A549 (cell line): ENCODE measurements around the gene CELA3B. TPM values are rescaled to one million over a fixed set of nuclear protein-coding genes. Genes with fewer than 3 reads are reported as not detected.

Experiments
- ATAC-seq, 2 experiments: fragments of 200-7000 bp in 1 of 2; fragments of >200 bp in 1 of 2; cut with Nextera tagmentation in 1 of 2; cut with Tn5 transposase in 1 of 2; 3 replicates each; pipeline versions ENCODE4 v1.8.0 to v1.9.1; 2018 to 2020; ENCODE audit warnings: mild to moderate bottlenecking in 1 of 2, moderate library complexity in 1 of 2
- CTCF ChIA-PET: fragments of 300-600 bp; sonication (Branson Sonifier 250); formaldehyde crosslinking; extraction: SDS; loops from one replicate; lab custom pipeline; 2021; ENCODE audit warnings: antibody characterized with exemption, inconsistent platforms; lab: Yijun Ruan, JAX
- POLR2A ChIA-PET: fragments of 350-600 bp; formaldehyde crosslinking; extraction: SDS; loops from one replicate; lab custom pipeline; 2021; ENCODE audit warnings: antibody characterized with exemption, inconsistent platforms; lab: Yijun Ruan, JAX
- DNase-seq, 2 experiments: peaks; one replicate each; pipeline versions ENCODE4 v3.0.0 to v3.0.0-alpha.2; 2011 to 2016; ENCODE audit warnings: low read depth in 1 of 2, low spot score in 1 of 2
- FAIRE-seq: peaks from 2 replicates; lab custom pipeline; 2011; peaks lifted over from hg19 to GRCh38; lab: Jason Lieb, UNC
- H3K27ac ChIP-seq, 2 experiments: fragments of >200 bp; sonication (Bioruptor Twin); formaldehyde crosslinking; 3 replicates each; pipeline ENCODE4 v1.5.1; 2016 to 2017
- H3K4me1 ChIP-seq: fragments of >200 bp; sonication (Bioruptor Twin); formaldehyde crosslinking; 3 replicates; pipeline ENCODE4 v1.6.1; 2016
- H3K4me2 ChIP-seq: fragments of >200 bp; sonication (Bioruptor Twin); formaldehyde crosslinking; 3 replicates; pipeline ENCODE4 v1.6.1; 2016
- H3K4me3 ChIP-seq: fragments of >200 bp; sonication (Bioruptor Twin); formaldehyde crosslinking; 3 replicates; pipeline ENCODE4 v1.5.1; 2016
- H3K9me3 ChIP-seq: fragments of >200 bp; sonication (Bioruptor Twin); formaldehyde crosslinking; 3 replicates; pipeline ENCODE4 v1.6.1; 2016
- BHLHE40 ChIP-seq: IDR thresholded peaks from 2 replicates; pipeline ENCODE4 v1.6.1; 2012; ENCODE audit warnings: low read depth, low read length, inconsistent platforms
- CBX2 ChIP-seq: fragments of 200-600 bp; sonication (generic); IDR thresholded peaks from 2 replicates; pipeline ENCODE4 v1.6.1; 2016; ENCODE audit warnings: low read depth, mild to moderate bottlenecking, borderline replicate concordance
- CBX8 ChIP-seq: fragments of 200-600 bp; sonication (generic); IDR thresholded peaks from 2 replicates; pipeline ENCODE4 v1.6.1; 2016
- CHD4 ChIP-seq: fragments of 200-600 bp; sonication (generic); IDR thresholded peaks from 2 replicates; pipeline ENCODE4 v1.6.1; 2016; ENCODE audit warnings: antibody characterized with exemption, mild to moderate bottlenecking, borderline replicate concordance
- EP300 ChIP-seq, 2 experiments: fragments of >200 bp; sonication (Bioruptor Twin); formaldehyde crosslinking; IDR thresholded peaks; 2 replicates in 1 of 2; 3 replicates in 1 of 2; pipeline ENCODE4 v1.6.1; 2016 to 2017
- FOSB ChIP-seq: fragments of 250-450 bp; sonication (Bioruptor Pico); IDR thresholded peaks from 2 replicates; pipeline ENCODE4 v1.5.0; 2020; ENCODE audit warnings: mild to moderate bottlenecking, moderate library complexity
- GATA3 ChIP-seq: IDR thresholded peaks from 2 replicates; pipeline ENCODE4 v1.6.1; 2012; ENCODE audit warnings: borderline replicate concordance
- HDAC2 ChIP-seq: fragments of 200-600 bp; sonication (generic); IDR thresholded peaks from 2 replicates; pipeline ENCODE4 v1.6.1; 2016
- HOXB13 ChIP-seq: fragments of 250-450 bp; sonication (Bioruptor Pico); IDR thresholded peaks from 2 replicates; pipeline ENCODE4 v1.5.0; 2020; ENCODE audit warnings: low read depth, mild to moderate bottlenecking, moderate library complexity
- HOXB5 ChIP-seq: fragments of 250-450 bp; sonication (Bioruptor Pico); IDR thresholded peaks from 2 replicates; pipeline ENCODE4 v1.5.0; 2020; ENCODE audit warnings: mild to moderate bottlenecking, moderate library complexity
- JUN ChIP-seq, 2 experiments: fragments of >200 bp; sonication (Bioruptor Twin); formaldehyde crosslinking; IDR thresholded peaks; 2 replicates in 1 of 2; 3 replicates in 1 of 2; pipeline ENCODE4 v1.6.1; 2016 to 2017
- JUNB ChIP-seq: fragments of >200 bp; sonication (Bioruptor Twin); formaldehyde crosslinking; IDR thresholded peaks from 2 replicates; pipeline ENCODE4 v1.6.1; 2016
- MAFK ChIP-seq: fragments of 450-650 bp; IDR thresholded peaks from 2 replicates; pipeline ENCODE4 v1.6.1; 2014; ENCODE audit not compliant: partially characterized antibody
- MAZ ChIP-seq: fragments of 150-350 bp; IDR thresholded peaks from 2 replicates; pipeline ENCODE4 v1.6.1; 2014; ENCODE audit warnings: antibody characterized with exemption, low read depth, low read length, borderline replicate concordance
- NFE2L2 ChIP-seq: fragments of 150-350 bp; conservative IDR thresholded peaks from 2 replicates; pipeline ENCODE4 v1.6.1; 2014; ENCODE audit warnings: low read length
- NPAS2 ChIP-seq: fragments of 250-450 bp; sonication (Bioruptor Pico); IDR thresholded peaks from 2 replicates; pipeline ENCODE4 v1.8.0; 2022; ENCODE audit warnings: mild to moderate bottlenecking, moderate library complexity, borderline replicate concordance
- RAD21 ChIP-seq, 2 experiments: fragments of >200 bp in 1 of 2; sonication (Bioruptor Twin) in 1 of 2; formaldehyde crosslinking in 1 of 2; IDR thresholded peaks in 1 of 2; conservative IDR thresholded peaks in 1 of 2; 2 replicates in 1 of 2; 3 replicates in 1 of 2; pipeline ENCODE4 v1.6.1; 2012 to 2018; ENCODE audit warnings: inconsistent platforms in 1 of 2
- RARB ChIP-seq: fragments of 250-450 bp; sonication (Bioruptor Pico); IDR thresholded peaks from 2 replicates; pipeline ENCODE4 v1.8.0; 2021; ENCODE audit warnings: mild to moderate bottlenecking, moderate library complexity
- RFX5 ChIP-seq: fragments of 450-650 bp; IDR thresholded peaks from 2 replicates; pipeline ENCODE4 v1.7.1; 2014; ENCODE audit warnings: antibody characterized with exemption, mild to moderate bottlenecking, moderate library complexity
- SMC3 ChIP-seq: fragments of >200 bp; sonication (Bioruptor Twin); formaldehyde crosslinking; IDR thresholded peaks from 3 replicates; pipeline ENCODE4 v1.6.1; 2018; ENCODE audit warnings: inconsistent platforms
- TP53 ChIP-seq: fragments of 250-450 bp; sonication (Bioruptor Pico); IDR thresholded peaks from 2 replicates; pipeline ENCODE4 v1.5.0; 2021; ENCODE audit warnings: mild to moderate bottlenecking, moderate library complexity
- ZFP36 ChIP-seq: fragments of 450-650 bp; IDR thresholded peaks from 2 replicates; pipeline ENCODE4 v1.6.1; 2014; ENCODE audit warnings: borderline replicate concordance; ENCODE audit not compliant: partially characterized antibody
- WGBS: methylation state at CpG from one replicate; pipeline ENCODE4 v1.1.6; 2017; ENCODE audit errors: missing lambda C conversion rate; 5-methylcytosine and 5-hydroxymethylcytosine counted together
- polyA plus RNA-seq, 4 experiments: library from polyadenylated mRNA; depleted of rRNA in 3 of 4; stranded (reverse); fragments of >200 nt; fragmentation: RNase III in 1 of 4; extraction: RNeasy Plus Mini Kit Qiagen cat#74134 plus additional on column Dnase treatment in 1 of 4; gene quantifications; 2 replicates in 3 of 4; 3 replicates in 1 of 4; pipeline ENCODE4 v1.2.3, GENCODE V29; 2011 to 2017
- TF ChIP-seq, protein P1 (sequence below): IDR thresholded peaks from 2 replicates; pipeline ENCODE4 v1.6.1; 2012
- TF ChIP-seq, protein P2 (sequence below): fragments of 250-450 bp; sonication (Bioruptor Pico); IDR thresholded peaks from 2 replicates; pipeline ENCODE4 v1.5.0; 2021; ENCODE audit warnings: mild to moderate bottlenecking, moderate library complexity, borderline replicate concordance
- TF ChIP-seq, protein P3 (sequence below): fragments of 250-450 bp; sonication (Bioruptor Pico); IDR thresholded peaks from 2 replicates; pipeline ENCODE4 v1.5.0; 2020; ENCODE audit warnings: low read depth, mild to moderate bottlenecking, moderate library complexity
- TF ChIP-seq, protein P4 (sequence below): fragments of >200 bp; sonication (Bioruptor Twin); formaldehyde crosslinking; IDR thresholded peaks from 2 replicates; pipeline ENCODE4 v1.6.1; 2016
- TF ChIP-seq, protein P5 (sequence below): IDR thresholded peaks from 2 replicates; pipeline ENCODE4 v1.6.1; 2012
- TF ChIP-seq, protein P6 (sequence below): IDR thresholded peaks from 2 replicates; pipeline ENCODE4 v1.6.1; 2012; ENCODE audit warnings: low read depth, borderline replicate concordance

The CELA3B gene
- polyA plus RNA-seq, 2 of the 4 experiments (the other 2 are of a cell fraction), result not detected

DNA sequence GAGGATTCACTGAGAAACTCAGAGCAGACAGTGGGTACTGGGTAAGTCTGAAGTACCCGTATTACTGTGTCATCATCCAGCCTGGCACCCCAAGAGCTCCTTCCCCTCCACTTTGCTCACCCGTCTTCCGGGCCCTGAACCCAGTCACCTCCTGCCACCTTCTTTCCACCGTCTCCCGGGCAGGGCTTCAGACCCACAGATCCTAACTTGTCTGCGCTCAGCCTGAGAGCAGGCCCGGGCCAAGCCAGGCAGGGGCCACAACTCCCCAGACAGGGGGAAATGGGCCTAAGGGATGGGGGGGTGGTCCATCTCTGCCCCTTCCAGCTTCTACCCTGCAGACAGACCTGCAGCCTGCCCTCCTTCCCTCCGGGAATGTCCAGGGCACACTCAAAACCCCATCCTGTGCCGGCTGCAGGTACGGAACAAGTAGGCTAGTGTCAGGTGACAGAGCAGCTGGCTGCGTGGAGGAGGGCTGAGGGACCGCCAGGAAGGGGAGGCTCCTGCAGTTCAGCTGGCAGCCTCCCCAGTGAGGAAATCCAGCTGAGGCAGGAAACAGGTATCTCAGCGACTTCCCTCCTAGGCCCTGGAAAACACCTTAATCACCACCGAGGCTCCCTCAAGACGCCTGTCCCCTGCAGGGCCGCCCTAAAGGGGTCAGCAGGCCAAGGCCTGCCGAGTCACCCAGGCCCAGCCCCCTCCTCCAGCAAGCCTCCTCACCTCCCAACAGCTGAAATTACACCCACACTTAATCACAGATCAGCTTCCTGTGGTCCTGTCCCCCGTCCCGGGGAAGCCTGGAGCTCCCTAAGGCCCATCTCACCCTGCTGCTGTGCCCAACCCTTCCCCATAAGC, 43.2 kb upstream of the CELA3B start:
- Histone ChIP-seq H3K4me3 (peak overlapping the region; percentile 26), H3K27ac (peak overlapping the region; percentile 98 to 100), H3K9me3 (no peaks in the 10 kb centered on the region), H3K4me2 (peak overlapping the region; percentile 92), H3K4me1 (peaks cover 83% of the 10 kb centered on the region)
- 46% methylated on average over 7 of the region's 19 CpGs for WGBS
- FAIRE-seq (no peak), ATAC-seq (no peak), DNase-seq (no peak)
- TF ChIP-seq SMC3 (no peak), NFE2L2 (no peak), GATA3 (no peak), FOSB (no peak), RARB (no peak), CHD4 (no peak), CBX8 (no peak), RFX5 (no peak), MAFK (no peak), RAD21 (conservative IDR thresholded peaks at IDR 0.05 in 1 of 2, IDR thresholded peaks at IDR 0.05 in 1 of 2) (no peak), HOXB5 (CRISPR knock-in tag) (no peak), TP53 (CRISPR knock-in tag) (no peak), EP300 (IDR thresholded peaks at IDR 0.05) (no peak), JUN (IDR thresholded peaks at IDR 0.05) (no peak)
- TF ChIP-seq, protein P1, sequence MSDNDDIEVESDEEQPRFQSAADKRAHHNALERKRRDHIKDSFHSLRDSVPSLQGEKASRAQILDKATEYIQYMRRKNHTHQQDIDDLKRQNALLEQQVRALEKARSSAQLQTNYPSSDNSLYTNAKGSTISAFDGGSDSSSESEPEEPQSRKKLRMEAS, result no peak
- TF ChIP-seq, protein P2, sequence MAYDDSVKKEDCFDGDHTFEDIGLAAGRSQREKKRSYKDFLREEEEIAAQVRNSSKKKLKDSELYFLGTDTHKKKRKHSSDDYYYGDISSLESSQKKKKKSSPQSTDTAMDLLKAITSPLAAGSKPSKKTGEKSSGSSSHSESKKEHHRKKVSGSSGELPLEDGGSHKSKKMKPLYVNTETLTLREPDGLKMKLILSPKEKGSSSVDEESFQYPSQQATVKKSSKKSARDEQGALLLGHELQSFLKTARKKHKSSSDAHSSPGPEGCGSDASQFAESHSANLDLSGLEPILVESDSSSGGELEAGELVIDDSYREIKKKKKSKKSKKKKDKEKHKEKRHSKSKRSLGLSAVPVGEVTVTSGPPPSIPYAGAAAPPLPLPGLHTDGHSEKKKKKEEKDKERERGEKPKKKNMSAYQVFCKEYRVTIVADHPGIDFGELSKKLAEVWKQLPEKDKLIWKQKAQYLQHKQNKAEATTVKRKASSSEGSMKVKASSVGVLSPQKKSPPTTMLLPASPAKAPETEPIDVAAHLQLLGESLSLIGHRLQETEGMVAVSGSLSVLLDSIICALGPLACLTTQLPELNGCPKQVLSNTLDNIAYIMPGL (CRISPR knock-in tag), result no peak
- ChIA-PET POLR2A (no interaction called here), CTCF (interaction anchor here (1.4 kb wide), 1 partner anchor 30 kb away, joined by 5 read pairs; no protein-coding TSS in a partner anchor)

DNA sequence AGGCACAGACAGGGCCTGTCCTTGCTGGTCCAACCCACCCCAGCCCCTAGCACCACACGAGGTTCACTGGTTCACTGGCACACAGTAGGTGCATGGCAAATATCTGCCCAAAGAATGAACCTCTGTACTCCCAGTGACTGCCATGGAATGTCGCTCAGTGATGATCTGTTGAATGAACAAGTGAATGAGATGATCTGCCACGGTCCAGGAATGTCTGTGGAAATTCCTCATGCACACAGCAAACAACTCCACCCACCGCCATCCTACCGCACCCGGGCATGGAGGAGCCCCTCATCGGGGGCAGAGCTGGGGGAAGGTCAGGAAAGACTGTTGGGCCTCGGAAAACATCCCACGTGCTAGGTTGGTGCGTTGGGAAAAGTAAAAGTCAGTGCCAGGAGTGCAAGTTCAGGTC, 41.4 kb upstream of the CELA3B start:
- Histone ChIP-seq H3K9me3 (no peaks in the 10 kb centered on the region), H3K27ac (peak overlapping the region; percentile 98 to 100), H3K4me1 (peaks cover 83% of the 10 kb centered on the region), H3K4me2 (peak overlapping the region; percentile 92), H3K4me3 (peak overlapping the region; percentile 76)
- ATAC-seq (peak in 1 of 2 experiments; percentile 7; a peak in 3 of 6 replicates), DNase-seq (peak in 1 of 2 experiments; percentile 59)
- CTCF ChIA-PET, result interaction anchor here (1.1 to 1.4 kb wide), 2 partner anchors 14 to 87 kb away, joined by 3 to 4 read pairs; no protein-coding TSS in a partner anchor
- 3% methylated on average over 10 of the region's 10 CpGs for WGBS
- TF ChIP-seq NFE2L2 (no peak), NPAS2 (CRISPR knock-in tag) (no peak), ZFP36 (no peak), HDAC2 (no peak), JUNB (no peak), RFX5 (no peak), CBX8 (no peak), RAD21 (conservative IDR thresholded peaks at IDR 0.05 in 1 of 2, IDR thresholded peaks at IDR 0.05 in 1 of 2) (no peak), CHD4 (no peak), HOXB5 (CRISPR knock-in tag) (0 out of 2 replicates have a peak, but pooled peaks have one; percentile 49), MAZ (no peak), HOXB13 (CRISPR knock-in tag) (no peak), BHLHE40 (no peak), FOSB (no peak), CBX2 (no peak)
- TF ChIP-seq, protein P3, sequence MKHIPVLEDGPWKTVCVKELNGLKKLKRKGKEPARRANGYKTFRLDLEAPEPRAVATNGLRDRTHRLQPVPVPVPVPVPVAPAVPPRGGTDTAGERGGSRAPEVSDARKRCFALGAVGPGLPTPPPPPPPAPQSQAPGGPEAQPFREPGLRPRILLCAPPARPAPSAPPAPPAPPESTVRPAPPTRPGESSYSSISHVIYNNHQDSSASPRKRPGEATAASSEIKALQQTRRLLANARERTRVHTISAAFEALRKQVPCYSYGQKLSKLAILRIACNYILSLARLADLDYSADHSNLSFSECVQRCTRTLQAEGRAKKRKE (CRISPR knock-in tag), result no peak
- TF ChIP-seq, protein P4, sequence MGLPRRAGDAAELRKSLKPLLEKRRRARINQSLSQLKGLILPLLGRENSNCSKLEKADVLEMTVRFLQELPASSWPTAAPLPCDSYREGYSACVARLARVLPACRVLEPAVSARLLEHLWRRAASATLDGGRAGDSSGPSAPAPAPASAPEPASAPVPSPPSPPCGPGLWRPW, result no peak
- TF ChIP-seq, protein P5, sequence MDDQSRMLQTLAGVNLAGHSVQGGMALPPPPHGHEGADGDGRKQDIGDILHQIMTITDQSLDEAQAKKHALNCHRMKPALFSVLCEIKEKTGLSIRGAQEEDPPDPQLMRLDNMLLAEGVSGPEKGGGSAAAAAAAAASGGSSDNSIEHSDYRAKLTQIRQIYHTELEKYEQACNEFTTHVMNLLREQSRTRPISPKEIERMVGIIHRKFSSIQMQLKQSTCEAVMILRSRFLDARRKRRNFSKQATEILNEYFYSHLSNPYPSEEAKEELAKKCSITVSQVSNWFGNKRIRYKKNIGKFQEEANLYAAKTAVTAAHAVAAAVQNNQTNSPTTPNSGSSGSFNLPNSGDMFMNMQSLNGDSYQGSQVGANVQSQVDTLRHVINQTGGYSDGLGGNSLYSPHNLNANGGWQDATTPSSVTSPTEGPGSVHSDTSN, result no peak
- TF ChIP-seq, protein P1, result peak; percentile 50; the same call in 1 of the 2 replicates
- TF ChIP-seq, protein P6, sequence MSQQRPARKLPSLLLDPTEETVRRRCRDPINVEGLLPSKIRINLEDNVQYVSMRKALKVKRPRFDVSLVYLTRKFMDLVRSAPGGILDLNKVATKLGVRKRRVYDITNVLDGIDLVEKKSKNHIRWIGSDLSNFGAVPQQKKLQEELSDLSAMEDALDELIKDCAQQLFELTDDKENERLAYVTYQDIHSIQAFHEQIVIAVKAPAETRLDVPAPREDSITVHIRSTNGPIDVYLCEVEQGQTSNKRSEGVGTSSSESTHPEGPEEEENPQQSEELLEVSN, result 0 out of 2 replicates have a peak, but pooled peaks have one; percentile 16
- TF ChIP-seq, all 56 proteins: peak for 3
- FAIRE-seq, result no peak
- POLR2A ChIA-PET, result interaction anchor here (0.7 kb wide), 1 partner anchor 92 kb away, joined by 3 read pairs; no protein-coding TSS in a partner anchor
